ENCODE data around the gene FNDC3B.

- TF ChIP-seq CTCF (IDR thresholded peaks at IDR 0.05 in 8 of 11, conservative IDR thresholded peaks at IDR 0.05 in 3 of 11): no peak
- no peak for TF ChIP-seq POLR2AphosphoS5 (IDR thresholded peaks at IDR 0.05)
- TF ChIP-seq POLR2A (IDR thresholded peaks at IDR 0.05): no peak
Measured at GRCh38 chr3:172192830-172193415, 153.5 kb downstream of the FNDC3B start.
